SHP77 treated with DMSO at 0.1 percent for 48 hours (cell line): ENCODE results near the gene OR1K1.
"Not testable (repeated sequence)": the region's sequence is repeated elsewhere in the genome, so short reads cannot be mapped to it uniquely, and the experiment has no call there.

Experiments
- DNase-seq: peaks from one replicate; lab custom pipeline; 2025; lab: John Stamatoyannopoulos, UW

Gene OR1K1

DNA sequence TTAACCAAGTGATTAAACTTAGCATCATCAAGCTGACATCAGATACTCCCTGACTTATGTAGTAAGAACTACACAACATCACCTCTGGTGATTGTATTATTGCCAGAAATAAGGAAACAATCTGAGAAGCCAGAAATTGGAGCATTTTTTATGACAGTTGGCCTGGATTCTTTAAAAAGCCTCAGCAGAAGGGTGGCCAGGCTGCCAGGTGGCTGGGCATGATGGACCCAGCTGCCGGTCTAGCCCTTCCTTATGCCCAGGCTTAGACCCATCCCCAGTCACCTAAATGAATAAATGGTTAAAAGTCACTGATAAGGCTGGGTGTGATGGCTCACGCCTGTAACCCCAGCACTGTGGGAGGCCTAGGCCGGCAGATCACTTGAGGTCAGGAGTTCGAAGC lies 12.8 kb downstream of the OR1K1 start:
- DNase-seq = no peak

DNA sequence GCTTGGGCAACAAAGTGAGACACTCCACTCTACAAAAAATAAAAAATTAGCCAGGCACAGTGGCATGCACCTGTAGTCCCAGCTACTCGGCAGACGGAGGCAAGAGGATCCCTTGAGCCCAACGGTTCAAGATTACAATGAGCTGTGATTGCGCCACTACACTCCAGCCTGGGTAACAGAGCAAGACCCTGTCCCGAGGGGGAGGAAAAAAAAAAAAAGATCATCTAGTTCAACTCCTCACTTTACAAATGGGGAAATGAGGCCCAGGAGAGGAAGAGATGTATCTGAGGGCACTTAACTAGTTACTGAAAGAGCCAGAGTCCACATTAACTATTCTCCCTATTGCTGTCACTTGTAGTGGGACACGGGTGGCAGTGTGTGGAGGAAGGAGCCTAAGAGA lies 14.6 kb downstream of the OR1K1 start:
- no peak for DNase-seq

DNA sequence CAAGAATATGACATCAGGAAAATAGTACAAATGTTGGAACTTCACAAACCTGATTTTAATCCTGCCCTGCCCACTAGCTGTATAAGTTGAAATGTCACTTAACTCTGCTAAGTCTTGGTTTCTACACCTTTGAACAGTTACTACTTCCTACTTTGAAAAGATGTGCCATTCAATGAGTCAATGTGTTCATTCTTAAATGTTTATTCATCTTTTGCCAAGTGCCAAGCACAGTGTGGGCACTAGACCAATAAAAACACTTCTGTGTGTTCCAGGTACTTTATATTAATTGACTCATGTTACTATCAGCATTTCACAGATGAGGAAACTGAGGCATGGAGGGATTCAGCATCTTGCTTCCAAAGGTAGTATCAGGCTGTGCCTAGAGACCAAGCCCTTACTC lies 15.6 kb downstream of the OR1K1 start:
- no peak for DNase-seq

DNA sequence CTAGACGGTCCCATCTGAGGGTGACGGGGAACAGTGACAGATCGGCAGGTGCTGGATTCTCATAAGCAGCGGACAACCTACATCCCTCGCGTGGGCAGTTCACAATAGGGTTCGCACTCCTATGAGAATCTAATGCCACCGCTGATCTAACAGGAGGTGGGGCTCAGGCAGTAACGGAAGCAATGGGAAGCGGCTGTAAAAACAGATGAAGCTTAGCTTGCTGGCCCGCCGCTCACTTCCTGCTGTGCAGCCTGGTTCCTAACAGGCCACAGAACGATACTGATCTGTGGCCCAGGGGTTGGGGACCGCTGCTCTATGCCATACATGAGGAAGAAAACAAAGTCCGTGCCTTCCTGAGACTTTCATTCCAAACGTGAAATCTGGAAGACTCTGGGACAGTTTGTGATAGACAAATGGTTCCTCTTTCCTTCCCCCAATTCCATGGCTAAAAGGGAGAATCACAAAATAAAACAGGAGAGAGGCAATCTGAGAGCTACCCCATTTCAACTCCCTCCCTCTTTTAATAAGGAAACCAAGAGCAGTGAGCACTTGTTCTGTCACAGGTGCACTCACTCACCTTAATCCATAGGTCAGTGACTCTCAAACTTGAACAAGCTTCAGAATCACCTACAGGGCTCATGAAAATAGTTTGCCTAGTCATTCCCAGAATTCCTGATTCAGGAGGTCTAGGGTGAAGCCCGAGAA lies 16.4 kb downstream of the OR1K1 start:
- DNase-seq = peak; percentile 41

DNA sequence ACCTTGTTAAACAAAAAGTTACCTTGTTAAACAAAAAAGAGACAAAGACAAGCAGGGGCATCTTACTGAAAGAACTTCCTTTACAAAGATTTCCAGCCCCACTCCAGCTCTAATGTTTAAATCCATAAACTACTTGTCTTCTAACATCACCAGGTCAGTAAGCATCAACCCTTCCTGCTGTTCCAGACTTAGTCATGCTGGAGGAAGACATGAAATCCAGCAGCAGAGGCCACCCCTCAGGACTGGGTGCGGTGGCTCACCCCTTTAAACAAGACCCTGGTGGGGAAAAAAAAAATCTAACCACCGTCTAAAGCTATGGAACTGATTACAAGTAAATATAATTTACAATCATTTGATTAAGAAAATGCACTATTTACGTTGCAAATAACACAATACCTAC lies 19.4 kb downstream of the OR1K1 start:
- DNase-seq = no peak

DNA sequence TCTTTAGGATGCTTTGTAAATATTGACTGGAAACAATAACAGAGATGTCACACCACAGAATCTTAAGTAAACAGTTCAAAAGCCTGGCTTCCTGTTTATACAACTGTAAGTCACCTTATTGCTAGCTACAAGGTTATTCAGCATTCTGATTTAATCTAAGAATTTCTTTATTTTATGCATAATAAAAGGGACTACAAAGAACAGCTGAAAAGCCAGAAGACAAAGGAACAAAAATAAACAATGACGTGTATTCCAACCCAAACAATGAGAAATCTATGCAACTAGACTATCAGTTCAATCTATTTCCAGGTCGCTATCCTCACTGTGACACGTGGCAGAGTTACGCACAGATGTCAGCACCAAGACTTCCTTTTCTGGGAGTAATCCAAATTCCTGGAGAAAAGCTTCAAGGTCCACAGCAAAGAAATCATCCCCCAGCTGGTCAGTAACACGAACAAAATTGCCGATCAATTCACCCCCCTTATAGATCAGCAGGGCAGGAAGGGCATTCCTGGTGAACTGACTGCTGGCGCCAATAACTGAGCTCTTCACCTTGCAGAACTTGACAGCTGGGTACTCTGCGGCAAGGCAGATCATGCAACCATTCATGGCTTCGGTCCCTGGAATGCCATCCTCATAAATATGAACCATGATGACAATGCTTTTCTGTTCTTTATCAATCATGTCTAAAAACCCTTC lies 20.0 kb downstream of the OR1K1 start:
- peak; percentile 4 for DNase-seq

DNA sequence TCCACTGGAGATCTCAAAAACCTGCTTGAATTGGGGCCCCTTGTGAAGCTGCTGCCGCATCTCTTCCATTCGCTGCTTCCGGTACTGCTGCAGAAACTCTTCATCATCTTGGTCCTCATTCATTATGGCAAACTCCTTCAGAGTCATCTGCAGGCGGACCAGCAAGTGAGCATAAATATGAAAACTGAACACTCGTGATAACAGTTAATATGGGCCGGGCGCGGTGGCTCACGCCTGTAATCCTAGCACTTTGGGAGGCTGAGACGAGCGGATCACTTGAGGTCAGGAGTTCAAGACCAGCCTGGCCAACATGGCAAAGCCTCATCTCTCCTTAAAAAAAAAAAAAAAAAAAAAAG lies 20.5 kb downstream of the OR1K1 start:
- no peak for DNase-seq

DNA sequence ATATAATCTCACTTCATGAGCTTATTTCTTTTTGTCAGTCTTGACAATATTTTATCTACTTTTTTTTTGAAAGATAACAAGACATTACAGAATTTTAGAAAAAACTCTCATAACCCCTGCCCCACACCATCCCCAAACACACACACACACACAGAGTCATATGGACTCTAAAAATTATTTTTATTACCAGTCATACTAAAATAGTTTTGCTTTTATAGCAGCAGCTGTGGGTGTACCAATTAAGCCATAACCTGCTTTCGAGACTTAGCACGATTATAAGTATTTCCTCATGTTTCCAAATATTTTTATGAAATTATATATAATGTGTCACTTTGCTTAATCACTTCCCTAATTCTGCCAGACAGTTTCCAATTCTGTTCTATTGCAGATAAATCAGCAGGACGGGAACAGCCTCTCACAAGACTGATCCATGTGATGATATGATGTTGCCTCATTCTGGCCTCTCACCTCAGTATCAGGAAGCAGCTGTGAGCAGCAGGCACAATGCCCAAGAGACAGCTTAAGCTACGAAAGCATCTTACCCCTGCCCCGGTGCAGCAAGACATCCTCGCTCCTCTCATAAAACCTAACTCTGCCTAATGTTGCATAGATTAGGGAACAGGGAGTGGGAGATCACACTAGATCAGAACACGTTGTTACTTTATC lies 21.5 kb downstream of the OR1K1 start:
- DNase-seq = no peak

DNA sequence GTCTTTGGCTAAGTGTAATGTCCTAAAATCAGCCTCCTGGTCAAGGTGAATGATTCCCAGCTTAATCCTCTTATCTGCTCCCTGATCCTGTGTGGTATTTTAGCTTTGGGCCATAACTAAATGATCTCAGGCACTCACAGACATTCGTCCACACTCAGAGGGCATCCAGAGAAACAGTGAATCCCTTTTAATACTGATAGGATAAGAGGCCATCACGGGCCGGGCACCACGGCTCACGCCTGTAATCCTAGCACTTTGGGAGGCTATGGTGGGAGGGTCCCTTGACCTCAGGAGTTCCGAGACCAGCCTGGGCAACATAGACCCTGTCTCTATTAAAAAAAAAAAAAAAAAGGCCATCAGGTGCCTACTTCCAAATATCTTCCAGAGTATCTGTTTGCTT lies 22.1 kb downstream of the OR1K1 start:
- DNase-seq = no peak

DNA sequence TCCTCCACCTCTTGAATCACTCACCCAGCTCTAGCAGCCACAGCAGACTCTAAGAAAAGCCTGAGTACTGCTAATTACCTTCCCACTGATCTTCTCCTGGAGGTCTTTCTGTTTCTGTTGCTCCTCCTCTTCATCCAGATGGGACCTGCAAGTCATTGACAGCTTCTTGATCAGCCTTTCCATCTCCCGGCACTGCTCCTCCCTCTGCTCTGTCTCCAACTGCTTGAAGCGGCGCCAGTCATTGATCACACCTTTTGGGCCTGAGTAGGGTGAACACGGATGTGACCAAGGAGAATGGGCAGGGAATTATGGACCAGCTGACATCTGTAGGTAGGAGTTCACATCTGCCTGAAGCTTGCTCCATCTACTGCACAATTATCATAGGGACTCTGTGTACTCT lies 23.0 kb downstream of the OR1K1 start:
- DNase-seq = no peak

DNA sequence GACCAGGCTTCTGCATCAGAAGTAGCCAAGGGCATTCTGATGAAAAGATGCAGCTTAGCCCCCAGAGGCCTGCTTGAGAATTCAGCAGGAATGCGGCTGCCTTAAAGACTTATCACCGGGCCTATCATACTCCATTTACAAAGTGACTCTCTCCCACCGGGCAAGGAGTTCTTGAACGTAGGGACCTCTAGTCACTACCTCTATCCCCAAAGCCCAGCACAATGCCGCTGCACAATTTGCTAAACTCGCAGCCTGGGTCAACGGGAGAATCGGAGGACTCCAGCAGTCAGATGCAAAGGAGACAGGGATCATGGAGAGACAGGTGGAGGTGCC lies 27.8 kb downstream of the OR1K1 start:
- DNase-seq = no peak

DNA sequence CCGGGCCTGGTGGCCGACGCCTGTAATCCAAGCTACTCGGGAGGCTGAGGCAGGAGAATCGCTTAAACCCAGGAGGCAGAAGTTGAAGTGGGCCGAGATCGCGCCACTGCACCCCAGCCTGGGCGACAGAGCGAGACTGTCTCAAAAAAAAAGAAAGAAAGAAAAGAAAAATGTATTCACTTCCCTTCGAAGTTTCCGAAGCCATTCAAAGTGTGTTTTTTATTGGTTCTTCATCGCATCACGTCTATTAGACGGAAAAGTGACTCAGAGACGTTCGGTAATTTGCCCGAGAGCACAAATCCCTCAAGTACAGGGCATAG lies 29.0 kb downstream of the OR1K1 start:
- not testable (repeated sequence) for DNase-seq

DNA sequence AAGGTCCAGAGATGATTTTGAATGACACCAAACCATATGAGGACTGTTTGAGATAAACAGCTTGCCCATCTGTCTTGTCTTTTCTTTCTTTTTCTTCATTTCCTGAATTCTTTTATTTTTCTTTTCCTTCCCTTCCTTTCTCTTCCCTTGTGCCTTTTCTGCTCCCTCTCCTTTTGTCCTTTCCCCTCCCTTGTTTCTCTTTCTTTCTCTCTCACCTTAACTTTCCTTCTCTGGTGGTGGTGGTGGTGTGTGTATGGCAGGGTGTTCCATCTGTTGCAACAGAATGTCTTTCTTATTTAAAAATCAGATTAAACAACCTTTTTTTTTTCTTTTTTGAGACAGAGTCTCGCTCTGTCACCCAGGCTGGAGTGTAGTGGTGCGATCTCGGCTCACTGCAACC lies 32.3 kb downstream of the OR1K1 start:
- no peak for DNase-seq

DNA sequence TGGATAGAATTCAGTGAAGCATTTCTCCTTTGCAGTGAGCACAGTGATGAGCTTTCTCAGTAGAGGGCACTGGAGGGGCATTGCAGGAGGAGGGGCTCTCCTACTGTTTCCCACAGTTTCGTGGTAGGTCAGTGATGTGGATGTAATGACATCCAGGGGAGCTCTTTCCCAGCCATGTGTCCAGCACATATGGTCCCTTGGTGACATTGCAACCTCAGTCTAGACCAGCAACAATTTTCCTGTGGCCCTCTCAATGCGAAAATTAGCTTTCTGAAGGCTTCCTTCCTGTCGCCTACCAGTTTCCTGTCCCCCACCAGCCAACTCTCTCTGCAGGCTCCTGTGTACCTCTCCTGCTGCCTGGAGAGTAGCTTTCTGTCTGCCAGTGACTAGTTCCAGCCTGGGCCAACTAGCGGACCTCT lies 35.4 kb downstream of the OR1K1 start:
- no peak for DNase-seq

DNA sequence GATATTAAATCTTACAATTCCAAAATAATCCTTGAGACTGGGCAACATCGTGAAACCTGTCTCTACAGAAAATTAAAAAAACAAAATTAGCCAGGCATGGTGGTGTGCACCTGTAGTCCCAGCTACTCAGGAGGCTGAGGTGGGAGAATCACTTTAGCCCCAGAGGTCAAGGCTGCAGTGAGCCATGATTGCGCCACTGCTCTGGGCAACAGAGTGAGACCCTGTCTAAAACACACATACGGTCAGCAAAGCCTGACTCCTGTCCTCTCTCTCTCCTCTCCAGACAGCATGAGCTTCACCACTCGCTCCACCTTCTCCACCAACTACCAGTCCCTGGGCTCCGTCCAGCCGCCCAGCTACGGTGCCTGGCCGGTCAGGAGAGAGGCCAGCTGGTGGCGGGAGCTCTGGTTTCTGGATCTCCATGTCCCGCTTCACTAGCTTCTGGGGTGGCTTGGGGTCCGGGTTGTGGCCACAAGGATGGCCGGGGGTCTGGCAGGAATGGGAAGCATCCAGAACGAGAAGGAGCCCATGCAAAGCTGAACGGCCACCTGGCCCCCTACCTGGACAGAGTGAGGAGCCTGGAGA lies 37.4 kb downstream of the OR1K1 start:
- no peak for DNase-seq

DNA sequence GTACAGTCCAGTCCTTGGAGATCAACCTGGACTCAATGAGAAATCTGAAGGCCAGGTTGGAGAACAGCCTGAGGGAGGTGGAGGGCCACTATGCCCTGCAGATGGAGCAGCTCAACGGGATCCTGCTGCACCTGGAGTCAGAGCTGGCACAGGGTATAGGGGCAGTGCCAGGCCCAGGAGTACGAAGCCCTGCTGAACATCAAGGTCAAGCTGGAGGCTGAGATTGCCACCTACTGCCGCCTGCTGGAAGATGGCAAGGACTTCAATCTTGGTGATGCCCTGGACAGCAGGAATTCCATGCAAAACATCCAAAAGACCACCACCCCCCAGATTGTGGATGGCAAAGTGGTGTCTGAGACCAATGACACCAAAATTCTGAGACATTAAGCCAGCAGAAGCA lies 38.5 kb downstream of the OR1K1 start:
- DNase-seq = not testable (repeated sequence)

DNA sequence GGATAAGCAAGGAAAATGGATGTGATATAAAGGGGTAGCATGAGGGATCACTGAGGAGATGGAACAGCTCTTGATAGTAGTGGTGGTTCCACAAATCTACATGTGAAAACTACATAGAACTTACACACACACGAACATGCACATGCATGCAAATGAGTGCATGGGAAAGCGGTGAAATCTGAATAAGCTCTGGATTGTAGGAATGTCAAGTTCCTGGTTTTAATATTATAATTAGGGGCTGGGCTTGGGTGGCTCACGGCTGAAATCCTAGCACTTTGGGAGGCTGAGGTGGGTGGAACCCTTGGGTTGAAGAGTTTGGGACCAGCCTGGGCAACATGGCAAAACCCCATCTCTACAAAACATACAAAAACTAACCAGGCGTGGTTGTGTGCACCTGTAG lies 41.6 kb downstream of the OR1K1 start:
- no peak for DNase-seq

DNA sequence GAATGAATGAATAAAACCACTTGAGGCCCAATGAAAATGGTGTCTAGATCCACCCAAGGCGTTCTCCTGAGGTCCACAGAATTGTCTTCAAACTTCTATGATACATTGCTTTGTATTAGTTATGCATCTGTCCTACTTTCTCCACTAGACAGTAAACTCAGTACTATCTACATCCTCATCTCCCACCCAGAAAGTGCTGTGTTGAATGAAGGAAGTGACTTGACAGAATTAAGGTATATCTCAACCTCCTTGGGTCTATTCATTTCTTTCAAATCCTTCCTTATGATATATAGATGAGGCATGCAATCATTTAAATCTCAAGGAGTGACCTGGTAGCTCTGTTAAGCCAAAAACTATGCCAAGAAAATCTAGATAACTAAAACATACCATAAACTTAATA lies 44.2 kb downstream of the OR1K1 start:
- DNase-seq = no peak

DNA sequence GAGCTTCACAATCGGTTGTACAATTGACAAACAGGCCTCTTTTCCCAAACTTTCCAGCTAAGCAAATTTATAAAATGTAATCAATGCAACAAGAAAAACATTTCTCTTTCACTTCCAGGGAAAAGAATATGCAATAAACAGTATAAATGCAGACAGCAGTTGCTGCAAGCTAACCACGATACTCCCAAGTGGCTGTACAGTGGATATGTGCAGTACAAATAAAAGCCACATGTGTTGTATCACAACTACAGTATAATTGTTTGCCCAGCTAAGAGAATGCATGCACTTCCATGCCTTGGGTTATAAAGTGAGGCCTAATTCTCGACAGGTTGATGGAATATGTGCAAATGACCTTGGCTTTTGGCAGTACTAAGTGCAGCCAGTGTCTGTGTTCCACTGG lies 45.2 kb downstream of the OR1K1 start:
- DNase-seq = no peak

DNA sequence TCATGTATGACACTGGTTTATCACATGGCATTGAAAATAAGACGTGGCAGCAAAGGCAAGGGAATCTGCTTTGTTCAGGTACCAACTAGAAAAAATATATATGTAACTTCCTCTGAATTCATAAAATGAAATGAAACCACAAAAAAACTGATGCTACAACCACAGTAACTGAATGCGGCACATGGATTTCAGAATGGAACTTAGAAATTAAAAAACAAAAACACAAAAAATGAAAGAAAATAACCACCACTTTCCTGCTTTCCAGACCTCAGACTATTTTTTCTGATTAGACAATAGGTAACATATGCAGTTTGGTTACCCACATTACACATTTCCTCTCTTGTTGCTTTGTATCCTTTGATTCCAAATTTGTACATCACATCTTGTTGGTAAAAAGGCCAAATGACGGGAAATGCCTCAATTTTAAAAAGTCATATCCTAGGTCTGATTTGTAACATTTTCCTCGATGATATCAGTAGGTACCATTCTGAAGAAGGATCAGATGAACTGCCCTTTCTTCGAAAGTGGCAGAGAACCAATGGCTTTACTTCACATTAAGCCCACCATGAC lies 46.5 kb downstream of the OR1K1 start:
- DNase-seq = no peak

DNA sequence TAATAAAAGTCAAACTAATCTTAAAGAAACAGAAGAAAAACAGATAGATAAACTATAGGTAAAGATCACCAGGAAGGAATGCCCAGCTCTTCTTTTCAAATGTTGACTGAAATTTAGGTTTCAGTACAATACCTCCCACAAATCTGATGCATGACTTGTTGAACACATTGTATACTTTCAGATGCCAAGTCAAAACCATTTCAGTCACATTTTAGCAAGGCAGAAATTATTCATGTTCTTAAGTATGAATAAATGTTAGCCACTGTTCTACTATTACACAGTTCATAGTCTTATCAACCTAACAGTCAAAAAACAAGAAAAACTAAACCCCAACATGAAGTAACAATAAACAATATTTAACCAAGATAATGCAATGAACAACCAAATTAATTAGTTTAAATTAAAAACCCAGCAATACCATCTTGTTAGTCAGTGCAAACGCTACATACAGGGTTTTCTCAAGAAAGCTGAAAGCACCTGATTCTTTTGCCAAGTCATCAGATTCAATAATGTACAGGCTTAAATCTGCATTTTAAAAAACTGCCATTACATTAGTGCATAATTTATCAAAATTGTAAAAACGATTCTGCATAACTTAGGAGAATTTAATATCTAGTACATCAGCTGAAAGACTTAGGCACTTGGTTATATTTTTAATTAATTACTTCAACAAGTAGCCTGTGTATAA lies 48.5 kb downstream of the OR1K1 start:
- DNase-seq = no peak
